ENCODE measurements around the gene CYP21A2. TPM values are rescaled to one million over a fixed set of nuclear protein-coding genes. Genes with fewer than 3 reads are reported as not detected.
A peak's percentile ranks its signal among the peaks of the same experiment; 100 is the strongest.
"Not testable (repeated sequence)": the region's sequence is repeated elsewhere in the genome, so short reads cannot be mapped to it uniquely, and the experiment has no call there.

Gene CYP21A2
- total RNA-seq, 1 donor, result 0.72 TPM

DNA sequence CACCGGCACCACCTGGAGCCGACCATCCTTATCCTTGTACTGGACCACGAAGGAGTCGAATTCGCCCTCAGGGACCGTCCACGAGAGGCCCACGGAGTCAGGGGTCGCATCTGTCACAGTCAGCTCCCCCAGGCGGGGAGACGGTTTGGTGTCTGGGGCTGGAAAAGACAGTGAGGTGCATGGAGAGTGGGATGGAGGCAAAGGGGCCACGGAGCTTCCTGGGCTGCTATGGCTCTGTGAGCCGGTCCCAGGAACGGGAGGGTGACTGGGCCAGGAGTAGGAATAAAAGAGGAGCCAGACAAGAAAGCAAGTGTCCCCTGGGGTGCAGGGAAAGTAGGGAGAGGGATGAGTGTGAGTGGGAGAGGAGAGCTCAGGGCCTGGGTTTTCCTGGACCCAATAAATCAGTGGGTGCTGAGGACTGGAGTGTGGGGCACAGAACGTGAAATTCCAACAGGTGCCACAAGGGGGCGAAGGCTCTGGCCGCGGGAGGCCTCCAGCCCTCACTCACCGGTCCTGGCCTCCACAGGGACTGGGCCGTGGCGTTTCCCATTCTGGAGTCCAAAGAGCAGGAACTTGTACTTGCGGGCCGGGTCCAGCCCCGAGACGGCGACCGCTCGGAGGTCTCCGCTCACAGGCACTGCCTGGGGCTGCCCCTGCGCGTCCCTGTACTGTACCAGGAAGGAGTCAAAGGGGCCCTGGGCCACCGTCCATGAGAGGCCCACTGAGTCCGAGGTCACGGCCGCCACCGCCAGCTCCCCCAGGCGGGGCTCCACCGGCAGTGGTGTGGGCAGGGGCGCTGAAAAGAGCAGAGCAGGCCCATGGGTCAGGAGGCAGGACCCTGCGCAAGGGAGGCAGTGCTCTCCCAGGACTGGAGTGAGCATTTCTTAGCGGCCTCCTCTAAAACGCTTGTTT is 9.9 kb downstream of the CYP21A2 start:
- H3K4me1 ChIP-seq (ENCODE audit: insufficient read depth, low read length), result peaks cover 12% of the 10 kb centered on the region
- H4K20me1 ChIP-seq (ENCODE audit: insufficient read depth, low read length), result no peaks in the 10 kb centered on the region
- TF ChIP-seq, protein P1, sequence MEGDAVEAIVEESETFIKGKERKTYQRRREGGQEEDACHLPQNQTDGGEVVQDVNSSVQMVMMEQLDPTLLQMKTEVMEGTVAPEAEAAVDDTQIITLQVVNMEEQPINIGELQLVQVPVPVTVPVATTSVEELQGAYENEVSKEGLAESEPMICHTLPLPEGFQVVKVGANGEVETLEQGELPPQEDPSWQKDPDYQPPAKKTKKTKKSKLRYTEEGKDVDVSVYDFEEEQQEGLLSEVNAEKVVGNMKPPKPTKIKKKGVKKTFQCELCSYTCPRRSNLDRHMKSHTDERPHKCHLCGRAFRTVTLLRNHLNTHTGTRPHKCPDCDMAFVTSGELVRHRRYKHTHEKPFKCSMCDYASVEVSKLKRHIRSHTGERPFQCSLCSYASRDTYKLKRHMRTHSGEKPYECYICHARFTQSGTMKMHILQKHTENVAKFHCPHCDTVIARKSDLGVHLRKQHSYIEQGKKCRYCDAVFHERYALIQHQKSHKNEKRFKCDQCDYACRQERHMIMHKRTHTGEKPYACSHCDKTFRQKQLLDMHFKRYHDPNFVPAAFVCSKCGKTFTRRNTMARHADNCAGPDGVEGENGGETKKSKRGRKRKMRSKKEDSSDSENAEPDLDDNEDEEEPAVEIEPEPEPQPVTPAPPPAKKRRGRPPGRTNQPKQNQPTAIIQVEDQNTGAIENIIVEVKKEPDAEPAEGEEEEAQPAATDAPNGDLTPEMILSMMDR (IDR thresholded peaks at IDR 0.05; ENCODE audit: extremely low read depth, low read depth, low read length), result peak; percentile 82
- peak; percentile 94 for DNase-seq (ENCODE audit: insufficient read length, low spot score, missing footprints)
- no peak overlapping the region for H2AFZ ChIP-seq (ENCODE audit: low read length)
- H3K4me2 ChIP-seq (ENCODE audit: insufficient read depth, low read length), result no peak overlapping the region
- no peaks in the 10 kb centered on the region for H3K36me3 ChIP-seq (ENCODE audit: insufficient read depth, low read length)
- H3K9me3 ChIP-seq (ENCODE audit: low read depth, low read length), result no peaks in the 10 kb centered on the region
- H3K27me3 ChIP-seq (ENCODE audit: insufficient read depth, low read length), result peaks cover 15% of the 10 kb centered on the region
- no peaks in the 10 kb centered on the region for H3K79me2 ChIP-seq (ENCODE audit: insufficient read depth, low read length)
- H3K4me3 ChIP-seq (ENCODE audit: insufficient read depth, low read length), result no peak overlapping the region
- no peak overlapping the region for H3K27ac ChIP-seq (ENCODE audit: low read depth, low read length)

DNA sequence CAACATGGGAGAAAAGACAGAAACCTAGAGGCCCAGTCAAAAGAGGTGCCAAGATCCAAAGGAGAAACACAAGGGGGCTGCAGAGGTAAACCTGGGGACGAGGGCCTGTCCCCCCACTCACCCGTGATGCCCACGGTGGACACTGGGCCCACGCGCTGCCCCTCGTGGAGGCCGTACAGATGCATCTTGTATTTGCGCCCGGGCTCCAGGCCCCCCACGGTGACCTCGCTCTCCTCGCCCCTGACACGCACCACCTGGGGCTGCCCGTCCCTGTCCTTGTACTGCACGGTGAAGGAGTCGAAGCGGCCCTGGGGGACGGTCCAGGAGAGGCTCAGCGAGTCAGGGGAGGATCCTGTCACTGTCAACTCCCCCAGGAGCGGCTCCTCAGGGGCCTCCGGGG is 10.9 kb downstream of the CYP21A2 start:
- Histone ChIP-seq H3K4me1 (ENCODE audit: insufficient read depth, low read length) (peaks cover 12% of the 10 kb centered on the region), H3K27me3 (ENCODE audit: insufficient read depth, low read length) (peaks cover 15% of the 10 kb centered on the region)
- not testable (repeated sequence) for H4K20me1 ChIP-seq (ENCODE audit: insufficient read depth, low read length); H3K9me3 ChIP-seq (ENCODE audit: low read depth, low read length); H3K4me2 ChIP-seq (ENCODE audit: insufficient read depth, low read length); H2AFZ ChIP-seq (ENCODE audit: low read length); H3K27ac ChIP-seq (ENCODE audit: low read depth, low read length); DNase-seq (ENCODE audit: insufficient read length, low spot score, missing footprints); H3K4me3 ChIP-seq (ENCODE audit: insufficient read depth, low read length); H3K79me2 ChIP-seq (ENCODE audit: insufficient read depth, low read length); H3K36me3 ChIP-seq (ENCODE audit: insufficient read depth, low read length)

DNA sequence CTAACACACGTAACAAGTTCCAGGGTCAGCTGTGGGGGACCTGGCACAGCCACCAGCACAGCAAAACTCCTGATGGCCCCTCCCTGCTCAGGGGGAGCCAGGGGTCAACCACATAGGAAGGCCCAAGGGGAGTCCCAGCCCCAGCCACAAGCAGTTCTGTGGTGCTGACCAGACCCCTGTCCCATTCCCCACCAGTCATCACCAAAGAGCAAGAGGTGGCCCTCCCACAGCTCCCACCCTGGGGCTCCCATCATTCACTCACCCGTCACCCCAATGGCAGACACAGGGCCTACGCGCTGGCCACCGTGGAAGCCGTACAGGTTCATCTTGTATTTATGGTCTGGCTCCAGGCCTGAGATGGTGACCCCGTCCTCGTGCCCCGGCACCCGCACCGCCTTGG is 11.5 kb downstream of the CYP21A2 start:
- not testable (repeated sequence) for H3K27ac ChIP-seq (ENCODE audit: low read depth, low read length); H3K4me2 ChIP-seq (ENCODE audit: insufficient read depth, low read length); H4K20me1 ChIP-seq (ENCODE audit: insufficient read depth, low read length); H3K79me2 ChIP-seq (ENCODE audit: insufficient read depth, low read length); H3K36me3 ChIP-seq (ENCODE audit: insufficient read depth, low read length); H2AFZ ChIP-seq (ENCODE audit: low read length); H3K4me3 ChIP-seq (ENCODE audit: insufficient read depth, low read length); H3K9me3 ChIP-seq (ENCODE audit: low read depth, low read length); DNase-seq (ENCODE audit: insufficient read length, low spot score, missing footprints)
- peaks cover 12% of the 10 kb centered on the region for H3K4me1 ChIP-seq (ENCODE audit: insufficient read depth, low read length)
- peaks cover 16% of the 10 kb centered on the region for H3K27me3 ChIP-seq (ENCODE audit: insufficient read depth, low read length)

DNA sequence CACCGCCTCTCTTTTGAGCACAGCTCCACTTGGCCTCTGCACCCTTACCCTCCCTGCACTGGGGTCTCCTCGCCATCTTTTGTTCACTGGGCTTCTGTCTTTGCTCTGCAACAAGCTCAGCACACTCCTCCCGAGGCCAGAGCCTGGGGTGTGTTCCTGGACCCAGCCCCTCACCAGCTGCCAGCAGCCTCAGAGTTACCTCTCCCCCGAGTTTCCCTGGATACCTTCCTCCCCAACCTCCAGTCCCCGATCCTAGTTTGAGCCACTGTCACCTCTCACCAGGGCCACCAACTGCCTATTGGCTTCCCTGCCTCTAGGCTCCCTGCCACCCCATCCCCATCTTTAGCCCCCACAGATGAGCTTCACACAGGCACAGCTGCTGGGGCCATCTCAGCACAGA is 12.3 kb downstream of the CYP21A2 start:
- no peak overlapping the region for H3K4me3 ChIP-seq (ENCODE audit: insufficient read depth, low read length)
- no peak for DNase-seq (ENCODE audit: insufficient read length, low spot score, missing footprints)

DNA sequence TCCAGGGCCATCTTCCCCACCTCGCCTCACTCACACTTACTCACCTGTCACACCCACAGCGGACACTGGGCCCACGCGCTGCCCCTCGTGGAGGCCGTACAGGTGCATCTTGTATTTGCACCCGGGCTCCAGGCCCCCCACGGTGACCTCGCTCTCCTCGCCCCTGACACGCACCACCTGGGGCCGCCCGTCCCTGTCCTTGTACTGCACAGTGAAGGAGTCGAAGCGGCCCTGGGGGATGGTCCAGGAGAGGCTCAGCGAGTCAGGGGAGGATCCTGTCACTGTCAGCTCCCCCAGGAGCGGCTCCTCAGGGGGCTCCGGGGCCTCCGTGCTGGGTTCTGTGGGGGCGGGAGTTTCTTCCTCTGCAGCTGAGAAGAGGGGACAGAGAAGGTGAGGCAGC is 14.4 kb downstream of the CYP21A2 start:
- H2AFZ ChIP-seq (ENCODE audit: low read length); H3K9me3 ChIP-seq (ENCODE audit: low read depth, low read length); H3K36me3 ChIP-seq (ENCODE audit: insufficient read depth, low read length); H3K27ac ChIP-seq (ENCODE audit: low read depth, low read length); DNase-seq (ENCODE audit: insufficient read length, low spot score, missing footprints); H3K4me2 ChIP-seq (ENCODE audit: insufficient read depth, low read length); H4K20me1 ChIP-seq (ENCODE audit: insufficient read depth, low read length); H3K4me3 ChIP-seq (ENCODE audit: insufficient read depth, low read length); H3K4me1 ChIP-seq (ENCODE audit: insufficient read depth, low read length); H3K79me2 ChIP-seq (ENCODE audit: insufficient read depth, low read length): not testable (repeated sequence)
- H3K27me3 ChIP-seq (ENCODE audit: insufficient read depth, low read length), result peaks cover 28% of the 10 kb centered on the region

More for the DNA sequence above, 12.3 kb downstream of the CYP21A2 start:
- H3K27me3 ChIP-seq (ENCODE audit: insufficient read depth, low read length), result peaks cover 25% of the 10 kb centered on the region
- H3K36me3 ChIP-seq (ENCODE audit: insufficient read depth, low read length), result no peaks in the 10 kb centered on the region
- H3K9me3 ChIP-seq (ENCODE audit: low read depth, low read length), result no peaks in the 10 kb centered on the region
- peaks cover 12% of the 10 kb centered on the region for H3K4me1 ChIP-seq (ENCODE audit: insufficient read depth, low read length)
- no peaks in the 10 kb centered on the region for H3K79me2 ChIP-seq (ENCODE audit: insufficient read depth, low read length)
- TF ChIP-seq, protein P1 (IDR thresholded peaks at IDR 0.05; ENCODE audit: extremely low read depth, low read depth, low read length), result no peak
- H3K27ac ChIP-seq (ENCODE audit: low read depth, low read length), result no peak overlapping the region
- no peak overlapping the region for H3K4me2 ChIP-seq (ENCODE audit: insufficient read depth, low read length)
- no peaks in the 10 kb centered on the region for H4K20me1 ChIP-seq (ENCODE audit: insufficient read depth, low read length)
- H2AFZ ChIP-seq (ENCODE audit: low read length), result no peak overlapping the region

DNA sequence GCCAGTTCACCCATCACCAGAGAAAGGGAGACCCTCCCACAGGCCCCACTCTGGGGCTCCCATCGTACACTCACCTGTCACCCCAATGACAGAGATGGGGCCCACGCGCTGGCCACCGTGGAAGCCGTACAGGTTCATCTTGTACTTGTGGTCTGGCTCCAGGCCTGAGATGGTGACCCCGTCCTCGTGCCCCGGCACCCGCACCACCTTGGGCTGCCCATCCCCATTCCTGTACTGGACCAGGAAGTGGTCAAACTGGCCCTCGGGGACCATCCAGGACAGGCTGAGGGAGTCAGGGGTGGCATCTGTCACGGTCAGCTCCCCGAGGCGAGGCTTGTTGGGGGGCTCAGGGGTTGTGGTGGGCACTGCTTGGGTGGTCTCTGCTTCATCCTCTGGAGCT is 15.1 kb downstream of the CYP21A2 start:
- not testable (repeated sequence) for H3K4me3 ChIP-seq (ENCODE audit: insufficient read depth, low read length); H3K36me3 ChIP-seq (ENCODE audit: insufficient read depth, low read length); H3K27ac ChIP-seq (ENCODE audit: low read depth, low read length); H3K79me2 ChIP-seq (ENCODE audit: insufficient read depth, low read length); DNase-seq (ENCODE audit: insufficient read length, low spot score, missing footprints); H3K4me2 ChIP-seq (ENCODE audit: insufficient read depth, low read length); H4K20me1 ChIP-seq (ENCODE audit: insufficient read depth, low read length); H3K4me1 ChIP-seq (ENCODE audit: insufficient read depth, low read length); H3K9me3 ChIP-seq (ENCODE audit: low read depth, low read length); H2AFZ ChIP-seq (ENCODE audit: low read length)
- H3K27me3 ChIP-seq (ENCODE audit: insufficient read depth, low read length), result peaks cover 30% of the 10 kb centered on the region

DNA sequence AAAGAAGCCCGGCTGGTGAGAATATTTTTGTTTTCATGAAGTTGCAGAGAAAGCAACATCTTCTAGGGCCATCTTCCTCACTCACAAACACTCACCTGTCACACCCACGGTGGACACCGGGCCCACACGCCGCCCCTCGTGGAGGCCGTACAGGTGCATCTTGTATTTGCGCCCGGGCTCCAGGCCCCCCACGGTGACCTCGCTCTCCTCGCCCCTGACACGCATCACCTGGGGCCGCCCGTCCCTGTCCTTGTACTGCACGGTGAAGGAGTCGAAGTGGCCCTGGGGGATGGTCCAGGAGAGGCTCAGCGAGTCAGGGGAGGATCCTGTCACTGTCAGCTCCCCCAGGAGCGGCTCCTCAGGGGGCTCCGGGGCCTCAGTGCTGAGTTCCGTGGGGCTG is 17.5 kb downstream of the CYP21A2 start:
- H3K4me2 ChIP-seq (ENCODE audit: insufficient read depth, low read length); H3K9me3 ChIP-seq (ENCODE audit: low read depth, low read length); H3K4me1 ChIP-seq (ENCODE audit: insufficient read depth, low read length); H4K20me1 ChIP-seq (ENCODE audit: insufficient read depth, low read length); H3K79me2 ChIP-seq (ENCODE audit: insufficient read depth, low read length); DNase-seq (ENCODE audit: insufficient read length, low spot score, missing footprints); H3K27ac ChIP-seq (ENCODE audit: low read depth, low read length); H2AFZ ChIP-seq (ENCODE audit: low read length); H3K4me3 ChIP-seq (ENCODE audit: insufficient read depth, low read length); H3K36me3 ChIP-seq (ENCODE audit: insufficient read depth, low read length): not testable (repeated sequence)
- H3K27me3 ChIP-seq (ENCODE audit: insufficient read depth, low read length), result peaks cover 42% of the 10 kb centered on the region

Data from osteoblast (primary cell).